SK-N-SH (cell line): Measurements from ENCODE around the gene RNFT2. TPM values are rescaled to one million over a fixed set of nuclear protein-coding genes. Genes with fewer than 3 reads are reported as not detected.

Experiments used
- CTCF ChIA-PET: fragments of 300-600, 350-600 bp; formaldehyde crosslinking; extraction: SDS; loops from one replicate; lab custom pipeline; 2021; lab: Yijun Ruan, JAX
- POLR2A ChIA-PET: fragments of 350-600 bp; sonication (Branson Sonifier 250); formaldehyde crosslinking; extraction: SDS; loops from one replicate; lab custom pipeline; 2020; ENCODE audit warnings: antibody characterized with exemption, inconsistent platforms; lab: Yijun Ruan, JAX
- DNase-seq: peaks from one replicate; pipeline ENCODE4 v3.0.0; 2012
- H2AFZ ChIP-seq: fragments of 200-600 bp; sonication (generic); 2 replicates; pipeline ENCODE4 v1.8.1; 2016; ENCODE audit warnings: antibody characterized with exemption, mild to moderate bottlenecking, low read depth
- H3F3A ChIP-seq: fragments of 200-600 bp; sonication (generic); replicated peaks from 2 replicates; pipeline ENCODE3; 2016; ENCODE audit warnings: antibody characterized with exemption, mild to moderate bottlenecking; ENCODE audit not compliant: insufficient read depth
- H3K27ac ChIP-seq, 2 experiments: fragments of 200-500 bp in 1 of 2; fragments of 200-600 bp in 1 of 2; sonication (Bioruptor generic) in 1 of 2; sonication (generic), shearing (Covaris generic) in 1 of 2; 2 replicates each; pipeline versions ENCODE4 v1.5.1 to v1.6.1; 2014 to 2016; ENCODE audit warnings: low read depth in 2 of 2, inconsistent platforms in 1 of 2, low read length in 1 of 2, mild to moderate bottlenecking in 1 of 2, mixed read lengths in 1 of 2
- H3K27me3 ChIP-seq: fragments of 200-600 bp; sonication (generic), shearing (Covaris generic); 2 replicates; pipeline ENCODE4 v1.6.1; 2016; ENCODE audit warnings: mixed run types; ENCODE audit not compliant: insufficient read depth
- H3K36me3 ChIP-seq, 2 experiments: fragments of 200-500 bp in 1 of 2; fragments of 200-600 bp in 1 of 2; sonication (Bioruptor generic) in 1 of 2; sonication (generic) in 1 of 2; replicated peaks in 1 of 2; 2 replicates each; pipeline versions ENCODE3 to v1.5.1; 2014 to 2016; ENCODE audit warnings: low read length in 1 of 2, mild to moderate bottlenecking in 1 of 2; ENCODE audit not compliant: insufficient read depth in 2 of 2, control insufficient read depth in 1 of 2
- H3K4me1 ChIP-seq, 2 experiments: fragments of 200-500 bp in 1 of 2; fragments of 200-600 bp in 1 of 2; sonication (Bioruptor generic) in 1 of 2; sonication (generic), shearing (Covaris generic) in 1 of 2; 2 replicates each; pipeline versions ENCODE4 v1.5.1 to v1.6.1; 2014 to 2016; ENCODE audit warnings: low read depth in 1 of 2, low read length in 1 of 2, mixed run types in 1 of 2; ENCODE audit not compliant: insufficient read depth in 2 of 2, control insufficient read depth in 1 of 2
- H3K4me2 ChIP-seq: fragments of 200-600 bp; sonication (generic), shearing (Covaris generic); 2 replicates; pipeline ENCODE4 v1.6.1; 2017; ENCODE audit warnings: mixed run types
- H3K4me3 ChIP-seq, 2 experiments: fragments of 200-500 bp in 1 of 2; fragments of 200-600 bp in 1 of 2; sonication (Bioruptor generic) in 1 of 2; sonication (generic), shearing (Covaris generic) in 1 of 2; 2 replicates each; pipeline versions ENCODE4 v1.5.1 to v1.8.1; 2014 to 2016; ENCODE audit warnings: low read depth in 2 of 2, inconsistent platforms in 1 of 2, low read length in 1 of 2, mild to moderate bottlenecking in 1 of 2, mixed read lengths in 1 of 2, moderate library complexity in 1 of 2
- H3K79me2 ChIP-seq: fragments of 200-600 bp; sonication (generic); 2 replicates; pipeline ENCODE4 v1.8.1; 2017; ENCODE audit warnings: mild to moderate bottlenecking; ENCODE audit not compliant: insufficient read depth
- H3K9ac ChIP-seq: fragments of 200-600 bp; sonication (generic); 2 replicates; pipeline ENCODE4 v1.6.1; 2017; ENCODE audit warnings: mixed run types
- H3K9me2 ChIP-seq: fragments of 200-600 bp; sonication (generic); 2 replicates; pipeline ENCODE4 v1.6.1; 2017; ENCODE audit warnings: mixed run types
- H3K9me3 ChIP-seq: fragments of 200-600 bp; sonication (generic); 2 replicates; pipeline ENCODE4 v1.6.1; 2017; ENCODE audit warnings: mixed run types, mild to moderate bottlenecking, moderate library complexity
- H4K20me1 ChIP-seq: fragments of 200-600 bp; sonication (generic); 2 replicates; pipeline ENCODE4 v1.6.1; 2017; ENCODE audit warnings: mild to moderate bottlenecking, mixed run types; ENCODE audit not compliant: insufficient read depth
- CHD2 ChIP-seq: fragments of 150-350 bp; IDR thresholded peaks from 2 replicates; pipeline ENCODE4 v1.6.1; 2018; ENCODE audit warnings: low read length; ENCODE audit not compliant: partially characterized antibody
- ELF1 ChIP-seq: IDR thresholded peaks from 2 replicates; pipeline ENCODE4 v1.4.0; 2012
- EP300 ChIP-seq, 2 experiments: IDR thresholded peaks; 2 replicates each; pipeline versions ENCODE4 v1.4.0 to v1.6.1; 2012; ENCODE audit warnings: borderline replicate concordance in 1 of 2, low read depth in 1 of 2, low read length in 1 of 2
- FOXJ3 ChIP-seq: sonication (generic); formaldehyde crosslinking; IDR thresholded peaks from 2 replicates; pipeline ENCODE4 v1.5.1; 2020; ENCODE audit warnings: mild to moderate bottlenecking, missing genetic modification reagents
- GABPA ChIP-seq: IDR thresholded peaks from 2 replicates; pipeline ENCODE4 v1.4.0; 2012; ENCODE audit warnings: low read depth, mild to moderate bottlenecking
- GATA2 ChIP-seq: sonication (generic); formaldehyde crosslinking; IDR thresholded peaks from 2 replicates; pipeline ENCODE4 v1.5.0; 2020; ENCODE audit warnings: mild to moderate bottlenecking, missing genetic modification reagents
- JUND ChIP-seq: IDR thresholded peaks from 2 replicates; pipeline ENCODE4 v1.4.0; 2012
- MEF2A ChIP-seq: IDR thresholded peaks from 2 replicates; pipeline ENCODE4 v1.4.0; 2012; ENCODE audit warnings: low read depth, borderline replicate concordance
- NRF1 ChIP-seq: IDR thresholded peaks from 2 replicates; pipeline ENCODE4 v1.6.1; 2012; ENCODE audit warnings: low read depth, mild to moderate bottlenecking, low read length
- POLR2AphosphoS5 ChIP-seq: IDR thresholded peaks from 2 replicates; pipeline ENCODE4 v1.6.1; 2012; ENCODE audit warnings: low read depth, low read length
- RAD21 ChIP-seq: IDR thresholded peaks from 2 replicates; pipeline ENCODE4 v1.6.1; 2012; ENCODE audit warnings: mild to moderate bottlenecking, low read length
- RCOR1 ChIP-seq: fragments of 150-350 bp; IDR thresholded peaks from 2 replicates; pipeline ENCODE4 v1.6.1; 2017; ENCODE audit warnings: antibody characterized with exemption, low read length
- RFX5 ChIP-seq: IDR thresholded peaks from 2 replicates; pipeline ENCODE4 v1.6.1; 2012; ENCODE audit warnings: mild to moderate bottlenecking, improper control_type of control experiment, low read length
- RXRA ChIP-seq: IDR thresholded peaks from 2 replicates; pipeline ENCODE4 v1.4.0; 2012; ENCODE audit warnings: low read depth, mild to moderate bottlenecking, borderline replicate concordance
- SIN3A ChIP-seq: IDR thresholded peaks from 2 replicates; pipeline ENCODE4 v1.6.1; 2012; ENCODE audit warnings: low read depth, mild to moderate bottlenecking, low read length, moderate library complexity, borderline replicate concordance
- YY1 ChIP-seq: IDR thresholded peaks from 2 replicates; pipeline ENCODE4 v1.4.0; 2012; ENCODE audit warnings: low read depth, mild to moderate bottlenecking
- WGBS: methylation state at CpG from one replicate; pipeline ENCODE4 v1.1.6; 2017; ENCODE audit warnings: low lambda C conversion rate; 5-methylcytosine and 5-hydroxymethylcytosine counted together
- polyA plus RNA-seq, 3 experiments: library from polyadenylated mRNA; depleted of rRNA; stranded (reverse); fragments of >200 nt; gene quantifications; 2 replicates each; pipeline ENCODE4 v1.2.3, GENCODE V29; 2012
- TF ChIP-seq, protein P1 (sequence below): fragments of 200-600 bp; sonication (generic); IDR thresholded peaks from 2 replicates; pipeline ENCODE4 v1.6.1; 2017; ENCODE audit warnings: antibody characterized with exemption, mild to moderate bottlenecking, moderate library complexity
- TF ChIP-seq, protein P2 (sequence below): IDR thresholded peaks from 2 replicates; pipeline ENCODE4; 2012
- TF ChIP-seq, protein P3 (sequence below): IDR thresholded peaks from 2 replicates; pipeline ENCODE4 v1.4.0; 2012; ENCODE audit warnings: low read depth, borderline replicate concordance
- TF ChIP-seq, protein P4 (sequence below): fragments of 150-350 bp; IDR thresholded peaks from 2 replicates; pipeline ENCODE4 v1.6.1; 2017; ENCODE audit warnings: antibody characterized with exemption, low read length, low read depth, borderline replicate concordance

The RNFT2 gene
- polyA plus RNA-seq, 1 of the 3 experiments (the other 2 are of a cell fraction): 3.8 TPM

DNA sequence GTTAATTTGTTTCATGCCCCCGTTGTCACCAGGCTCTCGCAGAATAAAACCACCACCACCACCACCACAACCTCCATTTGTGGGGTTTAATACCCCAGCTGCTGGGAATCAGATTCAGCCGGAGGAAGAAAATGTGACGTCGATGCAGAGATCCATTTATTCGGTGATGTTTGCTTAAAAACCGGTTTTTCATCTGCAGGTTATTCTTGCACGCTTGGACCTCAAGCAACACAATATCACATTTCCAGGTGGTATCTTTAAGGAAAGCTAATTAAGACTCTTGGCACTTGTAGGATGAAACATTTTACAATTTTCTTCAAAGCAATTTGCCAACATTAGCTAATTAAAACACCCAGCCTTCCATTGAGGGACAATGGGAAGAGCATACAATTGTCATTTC is 40.0 kb upstream of the RNFT2 start (continued):
- TF ChIP-seq RXRA: no peak
- TF ChIP-seq ELF1: no peak

DNA sequence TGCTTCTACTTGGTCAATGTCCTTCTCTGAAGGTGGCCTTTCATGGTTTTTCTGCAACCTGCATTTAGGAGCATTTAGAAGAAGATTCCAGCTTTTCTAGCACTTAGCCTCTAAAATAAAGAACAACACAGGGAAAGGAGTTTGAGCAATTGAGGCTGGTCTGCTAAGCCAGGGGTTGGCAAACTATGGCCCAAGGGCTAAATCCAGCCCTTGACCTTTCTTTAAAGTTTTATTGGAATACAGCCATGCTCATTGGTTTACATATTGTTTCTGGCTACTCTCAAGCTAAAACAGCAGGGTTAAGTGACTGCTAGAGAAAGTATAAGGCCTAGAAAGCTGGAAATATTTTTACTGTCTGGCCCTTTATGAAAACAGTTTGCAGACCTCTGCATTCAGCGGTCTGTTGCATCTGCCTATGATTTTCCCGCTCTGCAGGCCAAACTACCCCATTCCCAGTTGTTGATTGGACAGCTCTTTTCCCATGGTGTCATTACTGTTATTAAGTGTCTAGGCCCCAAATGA is 39.5 kb upstream of the RNFT2 start:
- ChIA-PET CTCF (interaction anchor here (0.9 to 7.6 kb wide), 7 partner anchors 11 to 701 kb away, joined by 3 to 48 read pairs (median 3); no protein-coding TSS in a partner anchor), POLR2A (no interaction called here)
- H3K27me3 ChIP-seq: peaks cover 3% of the 10 kb centered on the region; the same call in 1 of the 2 replicates
- H3K4me3 ChIP-seq: no peak overlapping the region
- no peaks in the 10 kb centered on the region for H3F3A ChIP-seq
- H2AFZ ChIP-seq: no peak overlapping the region
- no peaks in the 10 kb centered on the region for H3K36me3 ChIP-seq
- no peak for DNase-seq
- no peaks in the 10 kb centered on the region for H3K79me2 ChIP-seq
- no peak overlapping the region for H3K4me2 ChIP-seq
- H3K9ac ChIP-seq: no peak overlapping the region
- H3K27ac ChIP-seq: no peak overlapping the region
- H3K4me1 ChIP-seq: peaks cover 0 to 11% of the 10 kb centered on the region in 2 experiments; a peak in 1 of 4 replicates
- H3K9me3 ChIP-seq: no peaks in the 10 kb centered on the region
- WGBS: 96% methylated on average over 2 of the region's 2 CpGs
- TF ChIP-seq NRF1 (no peak), MEF2A (no peak), RAD21 (no peak), RXRA (no peak), RFX5 (no peak), EP300 (IDR thresholded peaks at IDR 0.05; ENCODE audit: borderline replicate concordance in 1 of 2, low read depth in 1 of 2, low read length in 1 of 2) (no peak)
- TF ChIP-seq, protein P1, sequence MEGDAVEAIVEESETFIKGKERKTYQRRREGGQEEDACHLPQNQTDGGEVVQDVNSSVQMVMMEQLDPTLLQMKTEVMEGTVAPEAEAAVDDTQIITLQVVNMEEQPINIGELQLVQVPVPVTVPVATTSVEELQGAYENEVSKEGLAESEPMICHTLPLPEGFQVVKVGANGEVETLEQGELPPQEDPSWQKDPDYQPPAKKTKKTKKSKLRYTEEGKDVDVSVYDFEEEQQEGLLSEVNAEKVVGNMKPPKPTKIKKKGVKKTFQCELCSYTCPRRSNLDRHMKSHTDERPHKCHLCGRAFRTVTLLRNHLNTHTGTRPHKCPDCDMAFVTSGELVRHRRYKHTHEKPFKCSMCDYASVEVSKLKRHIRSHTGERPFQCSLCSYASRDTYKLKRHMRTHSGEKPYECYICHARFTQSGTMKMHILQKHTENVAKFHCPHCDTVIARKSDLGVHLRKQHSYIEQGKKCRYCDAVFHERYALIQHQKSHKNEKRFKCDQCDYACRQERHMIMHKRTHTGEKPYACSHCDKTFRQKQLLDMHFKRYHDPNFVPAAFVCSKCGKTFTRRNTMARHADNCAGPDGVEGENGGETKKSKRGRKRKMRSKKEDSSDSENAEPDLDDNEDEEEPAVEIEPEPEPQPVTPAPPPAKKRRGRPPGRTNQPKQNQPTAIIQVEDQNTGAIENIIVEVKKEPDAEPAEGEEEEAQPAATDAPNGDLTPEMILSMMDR: no peak
- H3K9me2 ChIP-seq: no peaks in the 10 kb centered on the region
- H4K20me1 ChIP-seq: no peaks in the 10 kb centered on the region

DNA sequence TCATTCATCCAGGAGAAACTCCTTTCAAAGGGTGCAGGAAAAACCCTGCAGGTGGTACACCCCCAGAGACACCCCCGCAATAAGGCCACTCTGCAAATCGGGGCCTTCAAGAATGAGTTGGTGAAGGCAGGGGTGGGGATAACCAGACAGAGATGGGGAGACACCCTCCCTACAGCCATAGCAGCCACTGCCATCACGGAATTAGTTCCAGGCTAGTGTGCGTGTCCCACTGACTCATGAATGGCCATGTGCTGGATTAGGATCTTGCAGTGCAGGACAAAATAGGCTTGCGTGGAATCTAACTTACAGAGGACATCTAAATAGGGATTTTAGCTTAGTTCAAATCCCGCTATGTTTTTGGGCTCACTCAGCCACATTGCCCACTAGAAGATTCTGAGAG is 38.0 kb upstream of the RNFT2 start:
- H3K27me3 ChIP-seq: no peaks in the 10 kb centered on the region; the same call in 1 of the 2 replicates
- no peaks in the 10 kb centered on the region for H3K9me2 ChIP-seq
- H3K4me3 ChIP-seq: no peak overlapping the region
- no peaks in the 10 kb centered on the region for H4K20me1 ChIP-seq
- WGBS: 82% methylated on average over 5 of the region's 6 CpGs
- no peak overlapping the region for H3K4me2 ChIP-seq
- H3K4me1 ChIP-seq: peaks cover 0 to 6% of the 10 kb centered on the region in 2 experiments; a peak in 1 of 4 replicates
- no peaks in the 10 kb centered on the region for H3K36me3 ChIP-seq
- no peak overlapping the region for H2AFZ ChIP-seq
- H3K9ac ChIP-seq: no peak overlapping the region
- H3K9me3 ChIP-seq: no peaks in the 10 kb centered on the region
- H3K27ac ChIP-seq: no peak overlapping the region
- DNase-seq: no peak
- POLR2A ChIA-PET: no interaction called here
- no peaks in the 10 kb centered on the region for H3K79me2 ChIP-seq
- CTCF ChIA-PET: interaction anchor here (2.4 to 7.6 kb wide), 2 partner anchors 9 to 420 kb away, joined by 11 to 48 read pairs; no protein-coding TSS in a partner anchor
- H3F3A ChIP-seq: no peaks in the 10 kb centered on the region
- TF ChIP-seq, protein P2, sequence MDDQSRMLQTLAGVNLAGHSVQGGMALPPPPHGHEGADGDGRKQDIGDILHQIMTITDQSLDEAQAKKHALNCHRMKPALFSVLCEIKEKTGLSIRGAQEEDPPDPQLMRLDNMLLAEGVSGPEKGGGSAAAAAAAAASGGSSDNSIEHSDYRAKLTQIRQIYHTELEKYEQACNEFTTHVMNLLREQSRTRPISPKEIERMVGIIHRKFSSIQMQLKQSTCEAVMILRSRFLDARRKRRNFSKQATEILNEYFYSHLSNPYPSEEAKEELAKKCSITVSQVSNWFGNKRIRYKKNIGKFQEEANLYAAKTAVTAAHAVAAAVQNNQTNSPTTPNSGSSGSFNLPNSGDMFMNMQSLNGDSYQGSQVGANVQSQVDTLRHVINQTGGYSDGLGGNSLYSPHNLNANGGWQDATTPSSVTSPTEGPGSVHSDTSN: no peak
- TF ChIP-seq POLR2AphosphoS5 (no peak), JUND (no peak), YY1 (no peak), NRF1 (no peak), FOXJ3 (CRISPR knock-in tag) (no peak), GABPA (no peak), GATA2 (CRISPR knock-in tag) (no peak), CHD2 (no peak), RCOR1 (no peak), SIN3A (no peak)
- TF ChIP-seq, protein P1: no peak
- TF ChIP-seq, protein P3, sequence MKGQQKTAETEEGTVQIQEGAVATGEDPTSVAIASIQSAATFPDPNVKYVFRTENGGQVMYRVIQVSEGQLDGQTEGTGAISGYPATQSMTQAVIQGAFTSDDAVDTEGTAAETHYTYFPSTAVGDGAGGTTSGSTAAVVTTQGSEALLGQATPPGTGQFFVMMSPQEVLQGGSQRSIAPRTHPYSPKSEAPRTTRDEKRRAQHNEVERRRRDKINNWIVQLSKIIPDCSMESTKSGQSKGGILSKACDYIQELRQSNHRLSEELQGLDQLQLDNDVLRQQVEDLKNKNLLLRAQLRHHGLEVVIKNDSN: no peak
- TF ChIP-seq, protein P4, sequence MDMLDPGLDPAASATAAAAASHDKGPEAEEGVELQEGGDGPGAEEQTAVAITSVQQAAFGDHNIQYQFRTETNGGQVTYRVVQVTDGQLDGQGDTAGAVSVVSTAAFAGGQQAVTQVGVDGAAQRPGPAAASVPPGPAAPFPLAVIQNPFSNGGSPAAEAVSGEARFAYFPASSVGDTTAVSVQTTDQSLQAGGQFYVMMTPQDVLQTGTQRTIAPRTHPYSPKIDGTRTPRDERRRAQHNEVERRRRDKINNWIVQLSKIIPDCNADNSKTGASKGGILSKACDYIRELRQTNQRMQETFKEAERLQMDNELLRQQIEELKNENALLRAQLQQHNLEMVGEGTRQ: no peak
